Lung (tissue), 12 donors: ENCODE data around the gene RALGPS1. TPM values are rescaled to one million over a fixed set of nuclear protein-coding genes. Genes with fewer than 3 reads are reported as not detected.

Source experiments
- ATAC-seq: fragments of 200-7000 bp; cut with Tn5 transposase; one replicate; pipeline ENCODE4 v1.9.1; 2020; ENCODE audit warnings: moderate number of reproducible peaks; ENCODE audit not compliant: insufficient read depth, low FRiP score
- DNase-seq, 3 donors: peaks; one replicate each; pipeline ENCODE4 v3.0.0-alpha.2; 2013 to 2017
- H3K27ac ChIP-seq, 2 donors: one replicate each; pipeline ENCODE4 v1.5.1; 2013; ENCODE audit warnings: mild to moderate bottlenecking in 2 of 2, moderate library complexity in 2 of 2, control low read depth in 1 of 2, inconsistent platforms in 1 of 2, low read depth in 1 of 2, low read length in 1 of 2
- H3K27me3 ChIP-seq, 3 donors: one replicate each; pipeline ENCODE4 v1.5.1; 2013; ENCODE audit warnings: low read length in 2 of 3; ENCODE audit not compliant: control insufficient read depth in 3 of 3, insufficient read depth in 3 of 3
- H3K36me3 ChIP-seq, 4 donors: one replicate each; pipeline ENCODE4 v1.5.1; 2013; ENCODE audit warnings: low read length in 4 of 4, mild to moderate bottlenecking in 1 of 4, moderate library complexity in 1 of 4; ENCODE audit not compliant: control insufficient read depth in 4 of 4, insufficient read depth in 4 of 4
- H3K4me1 ChIP-seq, 5 donors: one replicate each; pipeline ENCODE4 v1.5.1; 2013; ENCODE audit warnings: low read length in 5 of 5, mild to moderate bottlenecking in 2 of 5, moderate library complexity in 1 of 5; ENCODE audit not compliant: control insufficient read depth in 5 of 5, insufficient read depth in 5 of 5
- H3K4me3 ChIP-seq: one replicate; pipeline ENCODE4 v1.5.1; 2013; ENCODE audit warnings: mild to moderate bottlenecking, control low read depth, moderate library complexity
- H3K9ac ChIP-seq, 2 donors: one replicate each; pipeline ENCODE4 v1.5.1; 2013; ENCODE audit warnings: low read length in 2 of 2, control low read depth in 1 of 2; ENCODE audit not compliant: insufficient read depth in 1 of 2
- H3K9me3 ChIP-seq, 4 donors: one replicate each; pipeline ENCODE4 v1.5.1; 2013; ENCODE audit warnings: low read length in 3 of 4, mild to moderate bottlenecking in 1 of 4, moderate library complexity in 1 of 4; ENCODE audit not compliant: control insufficient read depth in 4 of 4, insufficient read depth in 3 of 4
- CTCF ChIP-seq: IDR thresholded peaks from 2 replicates; pipeline ENCODE4 v1.5.1; 2012; ENCODE audit warnings: mild to moderate bottlenecking; ENCODE audit errors: control extremely low read depth, extremely low read depth
- WGBS, 2 donors: extraction: QIAGEN DNeasy Blood & Tissue Kit; methylation state at CpG; one replicate each; pipeline ENCODE4 v1.1.7; 2013; 5-methylcytosine and 5-hydroxymethylcytosine counted together
- polyA plus RNA-seq, 2 donors: library from polyadenylated mRNA; stranded (reverse); fragments of 200-250 nt; gene quantifications; one replicate each; pipeline ENCODE4 v1.2.1, GENCODE V29; 2013
- total RNA-seq, 2 donors: library from RNA; depleted of rRNA in 1 of 2; stranded (reverse); fragments of >200 nt in 1 of 2; gene quantifications; one replicate each; pipeline ENCODE4 v1.2.1, GENCODE V29; 2014 to 2021
- donor health status: control.
- donor health status: control.
- donor health status: Bipolar disorder and iron deficiency.
- donor health status: healthy.
- donor health status: DM: yes; HTN: yes; CAD: no.

The RALGPS1 gene
- total and polyA plus RNA-seq, 4 donors, result 3.5 to 30.3 (median 11.9) TPM

GRCh38 chr9:127029548-127029947, 115.0 kb downstream of the RALGPS1 start:
- no peak overlapping the region for H3K9ac ChIP-seq
- WGBS, 2 donors, result 95 to 96% methylated on average over 11 of the region's 11 CpGs
- no peaks in the 10 kb centered on the region for H3K9me3 ChIP-seq
- no peaks in the 10 kb centered on the region for H3K36me3 ChIP-seq
- no peaks in the 10 kb centered on the region for H3K27me3 ChIP-seq
- no peak for DNase-seq
- no peak for ATAC-seq
- H3K4me1 ChIP-seq, result peaks cover 0 to 4% (median 0%) of the 10 kb centered on the region in 5 donors
- peak overlapping the region; percentile 17 for H3K4me3 ChIP-seq
- H3K27ac ChIP-seq, result no peak overlapping the region
- TF ChIP-seq CTCF, result no peak

- 89 to 90% methylated on average over 9 of the region's 9 CpGs for WGBS, 2 donors
- Histone ChIP-seq H3K4me3 (no peak overlapping the region), H3K9me3 (no peaks in the 10 kb centered on the region), H3K36me3 (no peaks in the 10 kb centered on the region), H3K27ac (no peak overlapping the region), H3K9ac (no peak overlapping the region), H3K4me1 (peaks cover 0 to 17% (median 3%) of the 10 kb centered on the region in 5 donors), H3K27me3 (no peaks in the 10 kb centered on the region)
- no peak for TF ChIP-seq CTCF
- DNase-seq, result peak in 1 of 3 donors; percentile 19
- no peak for ATAC-seq
Observed at GRCh38 chr9:127030814-127031740, 116.5 kb downstream of the RALGPS1 start.

GRCh38 chr9:127032256-127032655, 117.7 kb downstream of the RALGPS1 start:
- DNase-seq (no peak), ATAC-seq (no peak)
- Histone ChIP-seq H3K9me3 (no peaks in the 10 kb centered on the region), H3K36me3 (no peaks in the 10 kb centered on the region), H3K9ac (no peak overlapping the region), H3K27ac (no peak overlapping the region), H3K4me3 (no peak overlapping the region), H3K4me1 (peaks cover 0 to 23% (median 5%) of the 10 kb centered on the region in 5 donors), H3K27me3 (no peaks in the 10 kb centered on the region)
- 88 to 96% methylated on average over 4 of the region's 4 CpGs for WGBS, 2 donors
- no peak for TF ChIP-seq CTCF
